ENCODE measurements around the gene CACNG6. TPM values are rescaled to one million over a fixed set of nuclear protein-coding genes. Genes with fewer than 3 reads are reported as not detected.

CACNG6 gene
- total and polyA plus RNA-seq, 10 donors, result not detected

- DNase-seq, result no peak
- H3K9me3 ChIP-seq, result no peaks in the 10 kb centered on the region
- no peak overlapping the region for H3K4me3 ChIP-seq
- H3K27ac ChIP-seq, result no peak overlapping the region
- no peaks in the 10 kb centered on the region for H3K36me3 ChIP-seq
- peaks cover 0 to 86% (median 0%) of the 10 kb centered on the region in 7 donors for H3K27me3 ChIP-seq (replicated peaks in 1 of 7)
- no peak for TF ChIP-seq POLR2AphosphoS5 (IDR thresholded peaks at IDR 0.05)
- no peak for TF ChIP-seq POLR2A (IDR thresholded peaks at IDR 0.05)
- peaks cover 0 to 5% (median 0%) of the 10 kb centered on the region in 6 donors for H3K4me1 ChIP-seq
- intact Hi-C loops (cut with DNase I; ENCODE audit: low total_unique reads), result no loop called here
- WGBS, 5 donors, result 76 to 92% (median 89%) methylated on average over 6 of the region's 6 CpGs
Observed at GRCh38 chr19:53969366-53969765, 22.1 kb upstream of the CACNG6 start.

GRCh38 chr19:53971673-53972072 is 19.8 kb upstream of the CACNG6 start:
- intact Hi-C loops (cut with DNase I; ENCODE audit: low total_unique reads), result no loop called here
- TF ChIP-seq CTCF (IDR thresholded peaks at IDR 0.05 in 8 of 11, conservative IDR thresholded peaks at IDR 0.05 in 3 of 11) (no peak), POLR2AphosphoS5 (IDR thresholded peaks at IDR 0.05) (no peak), POLR2A (IDR thresholded peaks at IDR 0.05) (no peak)
- Histone ChIP-seq H3K4me3 (no peak overlapping the region), H3K9me3 (no peaks in the 10 kb centered on the region), H3K4me1 (peaks cover 0 to 5% (median 0%) of the 10 kb centered on the region in 6 donors), H3K36me3 (no peaks in the 10 kb centered on the region), H3K27me3 (replicated peaks in 1 of 7) (peaks cover 0 to 86% (median 11%) of the 10 kb centered on the region in 7 donors), H3K27ac (no peak overlapping the region)
- 16 to 33% (median 32%) methylated on average over 9 to 10 of the region's 10 CpGs for WGBS, 5 donors
- DNase-seq, result no peak

GRCh38 chr19:53977429-53977990 is 13.9 kb upstream of the CACNG6 start:
- Histone ChIP-seq H3K4me3 (peak overlapping the region in 6 of 8 donors; percentile 17 to 63 (median 22)), H3K9me3 (peaks cover 0 to 35% (median 0%) of the 10 kb centered on the region in 8 donors), H3K27me3 (replicated peaks in 1 of 7) (peaks cover 0 to 99% (median 62%) of the 10 kb centered on the region in 7 donors), H3K4me1 (peaks cover 0 to 45% (median 23%) of the 10 kb centered on the region in 6 donors), H3K27ac (no peak overlapping the region), H3K36me3 (no peaks in the 10 kb centered on the region)
- intact Hi-C loops (cut with DNase I; ENCODE audit: low total_unique reads), result no loop called here
- no peak for DNase-seq
- no peak for TF ChIP-seq POLR2A (IDR thresholded peaks at IDR 0.05)
- no peak for TF ChIP-seq POLR2AphosphoS5 (IDR thresholded peaks at IDR 0.05)
- no peak for TF ChIP-seq CTCF (IDR thresholded peaks at IDR 0.05 in 8 of 11, conservative IDR thresholded peaks at IDR 0.05 in 3 of 11)
- WGBS, 5 donors, result 2 to 6% (median 4%) methylated on average over 9 of the region's 9 CpGs

- 6 to 17% (median 10%) methylated on average over 33 to 54 of the region's 54 CpGs for WGBS, 5 donors
- intact Hi-C loops (cut with DNase I; ENCODE audit: low total_unique reads), result no loop called here
- peaks cover 0 to 41% (median 0%) of the 10 kb centered on the region in 8 donors for H3K9me3 ChIP-seq
- TF ChIP-seq POLR2AphosphoS5 (IDR thresholded peaks at IDR 0.05) (peak in 1 of 3 donors; percentile 18), POLR2A (IDR thresholded peaks at IDR 0.05) (no peak)
- H3K27ac ChIP-seq, result no peak overlapping the region
- peaks cover 0 to 99% (median 68%) of the 10 kb centered on the region in 7 donors for H3K27me3 ChIP-seq (replicated peaks in 1 of 7)
- H3K4me3 ChIP-seq, result peak overlapping the region in 6 of 8 donors; percentile 17 to 63 (median 22)
- DNase-seq, result no peak
- H3K4me1 ChIP-seq, result peaks cover 0 to 50% (median 25%) of the 10 kb centered on the region in 6 donors
- no peaks in the 10 kb centered on the region for H3K36me3 ChIP-seq
Observed at GRCh38 chr19:53977991-53978731, 13.3 kb upstream of the CACNG6 start.
